NCI-H1436 (cell line): ENCODE data around the gene SPATA13.
"Not testable (repeated sequence)": the region's sequence is repeated elsewhere in the genome, so short reads cannot be mapped to it uniquely, and the experiment has no call there.

Source experiments
- DNase-seq: peaks from one replicate; lab custom pipeline; 2025; lab: John Stamatoyannopoulos, UW

The SPATA13 gene

DNA sequence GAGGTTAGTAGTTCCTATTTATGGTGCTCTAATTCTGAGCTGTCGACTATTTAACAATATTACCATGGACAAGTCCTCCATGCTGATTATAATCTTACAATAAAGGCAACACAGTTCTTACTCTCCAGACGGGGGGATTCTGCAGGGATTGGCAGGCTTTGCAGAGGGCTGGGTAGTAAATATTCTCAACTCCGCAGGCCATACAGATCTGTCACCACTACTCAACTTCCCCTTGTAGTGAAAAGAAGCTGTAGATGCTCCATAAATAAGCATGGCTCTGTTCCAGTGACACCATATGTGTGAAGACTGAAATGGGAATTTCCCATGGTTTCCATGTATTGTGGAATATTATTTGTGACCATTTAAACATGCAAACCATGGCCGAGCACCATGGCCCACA is 158.4 kb downstream of the SPATA13 start:
- DNase-seq, result not testable (repeated sequence)

DNA sequence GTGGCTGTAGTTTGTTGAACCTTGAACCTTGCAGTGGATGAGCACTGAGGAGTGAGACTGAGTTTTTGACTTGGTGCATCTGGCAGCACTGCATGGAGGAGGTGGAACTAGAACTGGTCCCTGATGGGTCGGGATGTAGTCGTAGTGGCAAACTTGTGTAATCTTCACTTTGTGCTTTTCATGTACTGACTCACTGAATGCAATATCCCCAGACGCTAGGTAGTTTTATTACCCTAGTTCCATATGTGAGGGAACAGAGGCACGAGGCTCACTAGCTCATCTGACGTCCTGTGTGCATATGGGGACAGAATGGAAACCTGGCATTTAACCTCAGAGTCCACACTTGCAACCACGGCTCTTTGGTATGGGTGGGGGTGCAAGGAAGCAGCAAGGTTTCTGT is 159.1 kb downstream of the SPATA13 start:
- not testable (repeated sequence) for DNase-seq

DNA sequence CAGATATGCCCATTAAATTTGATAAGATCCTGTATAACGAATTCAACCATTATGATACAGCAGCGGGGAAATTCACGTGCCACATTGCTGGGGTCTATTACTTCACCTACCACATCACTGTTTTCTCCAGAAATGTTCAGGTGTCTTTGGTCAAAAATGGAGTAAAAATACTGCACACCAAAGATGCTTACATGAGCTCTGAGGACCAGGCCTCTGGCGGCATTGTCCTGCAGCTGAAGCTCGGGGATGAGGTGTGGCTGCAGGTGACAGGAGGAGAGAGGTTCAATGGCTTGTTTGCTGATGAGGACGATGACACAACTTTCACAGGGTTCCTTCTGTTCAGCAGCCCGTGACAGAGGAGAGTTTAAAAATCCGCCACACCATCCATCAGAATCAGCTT is 160.9 kb downstream of the SPATA13 start:
- DNase-seq, result not testable (repeated sequence)

DNA sequence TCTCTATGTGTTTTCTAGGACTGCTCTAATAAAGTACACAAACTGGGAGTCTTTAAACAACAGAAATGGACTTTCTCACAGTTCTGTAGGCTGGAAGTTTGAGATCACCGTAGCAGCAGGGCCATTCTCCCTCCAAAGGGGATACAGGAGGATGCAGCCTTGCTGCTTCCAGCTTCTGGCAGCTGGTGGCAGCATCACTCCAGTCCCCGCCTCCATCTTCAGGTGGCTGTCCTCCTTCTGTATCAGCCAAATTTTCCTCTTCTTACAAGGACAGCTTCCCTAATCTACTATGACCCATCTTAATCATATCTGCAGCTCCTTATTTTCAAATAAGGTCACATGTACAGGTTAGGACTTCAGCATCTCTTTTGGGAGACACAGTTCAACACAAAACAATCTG is 161.9 kb downstream of the SPATA13 start:
- DNase-seq, result not testable (repeated sequence)

DNA sequence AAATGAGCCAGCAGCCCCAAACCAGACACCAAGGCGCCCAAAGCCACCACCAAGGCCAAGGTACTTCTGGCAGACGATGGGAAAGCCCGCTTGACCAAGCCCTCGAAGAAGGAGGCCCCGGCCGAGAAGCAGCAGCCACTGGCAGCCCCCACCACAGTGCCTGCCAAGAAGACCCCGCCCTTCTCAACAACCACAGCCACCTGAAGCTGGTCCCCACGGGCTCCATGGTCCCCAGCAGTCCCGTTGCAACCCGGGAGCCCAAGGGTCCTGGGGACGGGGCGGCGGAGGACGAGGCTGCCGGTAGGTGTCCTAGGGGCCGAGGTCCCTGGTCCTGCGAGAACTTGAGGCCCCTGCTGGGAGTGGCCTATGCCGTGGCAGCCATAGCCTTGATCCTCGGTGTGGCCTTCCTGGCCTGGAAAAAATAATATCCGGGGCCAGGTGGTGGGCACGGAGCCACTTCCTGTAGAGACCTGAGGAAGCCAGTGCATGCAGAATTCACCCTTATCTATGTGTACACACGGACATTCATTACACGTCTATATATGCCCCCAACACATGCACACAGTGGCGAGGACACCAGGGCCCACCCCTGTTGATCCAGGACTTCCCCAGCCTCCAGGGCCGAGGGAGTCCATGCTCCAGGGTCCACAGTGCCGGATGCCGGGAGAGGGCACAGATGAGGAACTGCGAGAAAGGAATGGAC is 162.7 kb downstream of the SPATA13 start:
- DNase-seq, result no peak

DNA sequence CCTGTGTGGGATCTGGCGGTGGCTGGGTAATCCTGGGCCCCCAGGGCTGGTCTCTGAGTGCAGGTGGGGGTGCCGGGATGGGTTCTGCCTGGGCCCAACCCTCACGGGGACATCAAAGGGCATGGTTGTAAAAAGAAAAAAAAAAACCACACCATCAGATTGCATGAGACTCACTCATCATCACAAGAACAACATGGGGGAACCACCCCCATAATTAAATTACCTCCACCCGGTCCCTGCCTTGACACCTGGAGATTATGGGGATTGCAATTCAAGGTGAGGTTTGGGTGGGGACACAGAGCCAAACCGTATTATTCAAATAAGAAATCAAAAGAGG is 163.2 kb downstream of the SPATA13 start:
- no peak for DNase-seq

DNA sequence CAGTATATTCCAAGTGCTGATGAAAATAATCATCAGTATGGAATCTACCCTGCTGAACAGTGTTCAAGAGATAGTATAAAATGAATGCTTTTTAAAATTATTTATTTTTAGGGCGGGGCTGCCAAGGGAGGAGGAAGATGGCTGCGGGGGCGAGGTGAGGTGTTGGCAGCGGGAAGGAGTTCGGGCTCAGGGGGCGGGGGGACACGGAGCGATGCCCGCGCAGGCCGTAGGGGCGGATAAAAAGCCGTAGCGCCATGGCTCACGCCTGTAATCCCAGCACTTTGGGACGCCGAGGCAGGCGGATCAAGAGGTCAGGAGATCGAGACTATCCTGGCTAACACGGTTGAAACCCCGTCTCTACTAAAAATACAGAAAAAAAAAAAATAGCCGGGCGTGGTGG is 167.1 kb downstream of the SPATA13 start:
- not testable (repeated sequence) for DNase-seq

DNA sequence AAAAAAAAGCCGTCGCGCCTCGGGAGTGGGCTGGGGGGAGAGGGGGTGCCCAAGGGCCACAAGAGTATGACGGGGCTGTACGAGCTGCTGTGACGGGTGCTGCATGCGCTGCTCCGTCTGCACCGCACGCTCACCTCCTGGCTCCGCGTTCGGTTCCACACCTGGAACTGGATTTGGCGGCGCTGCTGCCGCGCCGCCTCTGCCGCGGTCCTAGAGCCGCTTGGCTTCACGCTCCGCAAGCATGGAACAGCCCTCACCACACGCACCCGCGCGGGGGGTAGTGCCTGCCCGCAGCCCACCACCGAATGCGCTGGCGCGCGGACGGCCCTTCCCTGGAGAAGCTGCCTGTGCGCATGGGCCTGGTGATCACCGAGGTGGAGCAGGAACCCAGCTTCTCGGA is 167.6 kb downstream of the SPATA13 start:
- DNase-seq, result no peak

DNA sequence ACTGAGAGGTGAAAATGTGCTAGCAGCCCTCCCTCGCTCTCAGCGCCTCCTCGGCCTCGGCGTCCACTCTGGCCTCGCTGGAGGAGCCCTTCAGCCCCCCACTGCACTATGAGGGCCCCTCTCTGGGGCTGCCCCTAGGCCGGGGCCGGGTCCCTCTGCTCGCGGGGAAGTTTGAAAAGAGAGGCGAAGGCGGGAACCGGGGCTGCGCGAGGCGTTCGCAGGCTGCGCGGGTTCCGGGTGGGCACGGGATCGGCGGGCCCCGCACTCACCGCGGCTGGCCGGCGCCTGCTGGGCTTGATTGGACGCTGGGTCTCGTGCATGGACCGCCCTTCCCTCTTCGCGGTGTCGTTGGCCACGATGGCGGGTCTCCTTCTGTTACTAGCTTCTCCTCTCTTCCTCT is 178.2 kb downstream of the SPATA13 start:
- DNase-seq, result no peak

DNA sequence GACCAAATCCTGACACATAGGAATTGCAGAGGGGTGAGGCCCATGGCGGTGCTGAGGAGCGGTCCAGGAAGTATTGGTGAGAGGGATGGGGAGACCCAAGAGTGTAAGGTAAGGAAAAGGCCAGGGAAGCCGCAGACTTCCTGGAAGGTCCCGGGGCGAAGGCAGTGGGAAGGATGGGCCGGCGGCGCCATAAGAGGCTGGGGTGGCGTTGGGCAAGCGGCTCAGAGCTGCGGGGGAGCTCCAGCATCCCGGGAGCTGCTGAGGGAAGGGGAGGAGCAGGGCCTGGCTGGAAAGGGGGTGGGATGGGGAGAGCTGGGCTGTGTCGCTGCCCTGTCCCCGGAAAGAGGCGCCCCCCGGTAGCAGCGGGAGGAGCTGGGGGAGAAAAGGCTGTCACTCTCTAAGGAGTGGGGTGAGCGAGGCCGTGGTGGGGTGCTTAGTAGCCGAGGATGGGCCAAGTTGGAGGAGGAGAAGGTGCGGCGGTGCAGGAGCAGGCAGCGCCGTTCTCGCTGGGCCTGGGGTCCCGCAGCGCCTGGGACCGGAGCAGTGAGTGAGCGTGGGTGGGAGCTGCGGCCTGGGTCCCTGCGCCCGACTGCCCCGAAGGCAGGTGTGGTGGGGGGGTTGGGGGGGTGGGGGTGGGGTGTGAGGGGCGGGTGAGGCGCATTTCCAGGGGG is 179.6 kb downstream of the SPATA13 start:
- DNase-seq, result no peak

DNA sequence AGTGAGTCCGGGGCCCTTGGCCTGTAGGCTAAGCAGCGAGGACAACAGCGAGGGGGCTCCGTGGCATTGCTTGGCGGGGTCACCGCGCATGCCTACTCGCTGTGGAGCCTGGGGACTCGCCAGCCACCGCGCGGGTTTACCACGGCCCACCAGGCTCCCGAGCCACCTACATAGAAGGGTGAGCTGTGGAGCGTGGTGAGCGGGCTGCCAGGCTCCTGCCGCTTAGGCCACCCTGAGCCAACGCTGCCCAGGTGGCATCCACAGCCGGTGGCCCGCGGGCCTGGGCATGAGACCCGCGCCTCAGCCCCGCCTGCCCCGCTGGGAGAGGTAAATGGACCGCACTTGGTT is 180.1 kb downstream of the SPATA13 start:
- DNase-seq, result no peak

DNA sequence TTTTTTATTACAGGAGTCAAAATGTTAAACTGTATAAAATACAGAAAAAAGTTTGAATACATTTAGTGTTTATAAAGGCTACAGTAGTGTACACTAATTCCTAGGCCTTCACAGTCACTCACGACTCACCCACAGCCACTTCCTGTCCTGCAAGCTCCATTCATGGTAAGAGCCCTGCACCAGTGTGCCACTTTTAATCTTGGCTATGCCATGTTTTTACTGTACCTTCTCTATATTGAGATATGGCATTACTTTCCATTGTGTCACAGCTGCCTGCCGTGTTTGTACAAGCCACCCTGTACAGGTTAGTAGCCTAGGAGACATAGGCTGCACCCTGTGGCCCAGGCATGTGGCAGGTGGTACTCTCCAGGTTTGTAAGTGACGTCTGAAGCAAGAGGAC is 180.9 kb downstream of the SPATA13 start:
- DNase-seq, result no peak

DNA sequence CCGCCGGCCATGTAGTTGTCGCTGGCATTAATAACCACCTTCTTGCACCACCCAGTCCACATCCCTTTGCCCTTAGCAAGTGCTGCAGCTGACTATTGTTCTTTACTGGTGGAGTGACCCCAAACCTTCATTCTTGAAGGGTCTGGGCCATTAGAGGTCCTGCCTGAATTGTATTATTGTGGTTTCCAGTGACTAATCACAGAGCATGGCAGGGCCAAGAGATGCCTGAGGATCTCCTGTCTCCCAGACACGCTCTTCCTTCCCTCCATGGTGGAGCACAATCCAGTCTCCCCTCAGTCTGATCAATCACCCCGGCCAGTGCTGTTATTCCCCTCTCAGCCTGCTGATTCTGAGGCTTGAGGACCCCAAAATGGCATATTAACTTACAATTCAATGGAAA is 187.9 kb downstream of the SPATA13 start:
- no peak for DNase-seq

DNA sequence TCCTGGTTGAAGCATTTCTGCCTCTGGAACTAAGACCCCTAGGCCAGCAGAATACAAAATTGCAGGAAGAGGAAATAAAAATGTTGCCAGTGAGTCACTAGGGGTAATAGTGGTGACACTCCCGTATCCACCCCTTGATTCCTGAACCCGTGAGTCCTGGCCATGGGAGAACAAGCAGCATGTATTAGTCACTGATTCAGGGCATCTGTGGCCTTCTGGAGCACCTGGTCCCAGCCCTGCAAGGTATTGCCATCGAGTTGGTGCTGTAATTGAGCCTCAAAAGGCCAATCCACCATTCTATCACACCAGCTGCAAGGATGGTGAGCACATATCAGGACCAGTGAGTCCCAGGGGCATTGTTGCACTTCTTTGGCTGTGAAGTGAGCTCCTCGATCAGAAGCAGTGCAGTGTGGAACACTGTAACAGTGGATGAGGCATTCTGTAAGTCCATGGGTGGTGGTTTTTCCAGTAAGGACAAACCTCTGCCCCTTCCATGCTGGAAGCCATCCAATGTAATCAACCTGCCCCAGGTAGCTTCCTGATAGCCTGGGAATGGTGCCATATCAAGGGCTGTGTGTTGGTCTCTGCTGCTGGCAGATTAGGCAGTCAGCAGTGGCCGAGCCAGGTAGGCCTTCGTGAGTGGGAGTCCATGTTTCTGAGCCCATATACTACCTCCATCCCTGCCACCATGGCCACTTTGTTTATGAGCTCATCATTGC is 188.4 kb downstream of the SPATA13 start:
- DNase-seq, result no peak

DNA sequence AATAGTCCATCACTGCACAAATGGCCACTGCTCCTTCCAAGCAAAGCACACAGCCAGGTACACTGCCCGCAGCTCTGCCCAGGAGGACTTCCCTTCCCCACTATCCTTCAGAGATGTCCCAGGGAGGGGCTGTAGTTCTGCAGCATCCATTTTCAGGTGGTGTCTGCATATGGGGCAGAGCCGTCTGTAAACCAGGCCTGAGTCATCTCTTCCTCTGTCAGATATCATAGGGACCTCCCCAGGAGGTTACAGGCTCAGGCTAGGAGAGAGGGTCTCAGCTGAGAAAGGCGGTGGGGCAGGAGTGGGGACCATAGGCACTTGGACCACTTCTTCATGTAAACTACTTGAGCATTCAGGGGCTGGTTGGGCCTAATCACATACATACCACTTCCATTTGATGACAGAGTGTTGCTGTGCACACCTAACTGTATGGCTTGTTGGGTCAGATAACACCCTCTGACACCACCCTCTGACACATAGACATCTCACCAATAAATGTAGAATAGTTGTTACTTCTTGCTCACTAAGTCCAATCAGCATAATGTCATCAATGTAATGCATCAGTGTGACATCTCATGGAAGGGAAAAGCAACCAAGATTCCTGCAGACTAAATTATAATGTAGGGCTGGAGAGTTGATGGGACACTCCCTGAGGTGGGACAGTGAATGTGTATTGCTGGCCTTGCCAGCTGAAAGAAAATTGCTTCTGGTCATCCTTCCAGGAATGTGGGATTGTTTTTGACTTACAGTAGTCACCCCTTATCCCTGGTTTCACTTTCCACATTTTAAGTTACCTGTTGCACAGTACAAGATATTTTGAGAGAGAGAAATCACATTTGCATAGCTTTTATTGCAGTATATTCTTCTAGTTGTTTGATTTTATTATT is 189.5 kb downstream of the SPATA13 start:
- DNase-seq, result not testable (repeated sequence)

DNA sequence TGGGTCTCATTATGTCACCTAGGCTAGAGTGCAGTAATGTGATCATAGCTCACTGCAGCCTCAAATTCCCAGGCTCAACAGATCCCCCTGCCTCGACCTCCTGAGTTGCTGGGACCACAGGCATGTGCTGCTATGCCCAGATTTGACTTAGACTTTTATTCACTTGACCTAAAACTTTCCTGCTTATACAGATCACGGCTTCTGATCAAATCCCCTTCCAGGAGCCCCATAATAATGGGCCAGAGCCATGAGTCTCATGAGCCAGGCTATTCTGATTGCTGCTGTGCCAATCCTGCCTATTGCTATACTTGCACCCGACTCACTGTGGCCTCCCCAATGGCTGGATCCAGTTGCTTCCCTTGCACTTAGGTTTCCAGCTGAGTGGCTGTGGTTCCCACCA is 190.9 kb downstream of the SPATA13 start:
- no peak for DNase-seq

DNA sequence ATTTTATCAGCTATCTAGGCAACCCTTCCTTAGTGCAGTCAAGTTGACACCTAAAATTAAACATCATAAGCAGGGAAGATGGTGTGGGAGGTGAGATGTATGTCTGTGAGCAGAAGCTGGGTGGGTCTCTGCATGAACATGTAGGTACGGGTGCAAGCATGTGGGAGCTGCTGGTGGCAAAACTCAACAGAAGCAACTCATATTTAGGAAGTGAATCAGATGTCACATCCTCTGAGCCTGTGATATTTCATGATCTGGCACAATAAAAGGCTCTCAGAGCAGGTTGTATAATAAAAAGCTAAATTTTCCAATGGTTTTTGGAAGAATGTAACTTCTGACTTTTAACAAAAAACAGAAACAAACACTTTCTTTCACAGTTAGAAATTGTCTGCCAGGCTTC is 193.2 kb downstream of the SPATA13 start:
- DNase-seq, result no peak

DNA sequence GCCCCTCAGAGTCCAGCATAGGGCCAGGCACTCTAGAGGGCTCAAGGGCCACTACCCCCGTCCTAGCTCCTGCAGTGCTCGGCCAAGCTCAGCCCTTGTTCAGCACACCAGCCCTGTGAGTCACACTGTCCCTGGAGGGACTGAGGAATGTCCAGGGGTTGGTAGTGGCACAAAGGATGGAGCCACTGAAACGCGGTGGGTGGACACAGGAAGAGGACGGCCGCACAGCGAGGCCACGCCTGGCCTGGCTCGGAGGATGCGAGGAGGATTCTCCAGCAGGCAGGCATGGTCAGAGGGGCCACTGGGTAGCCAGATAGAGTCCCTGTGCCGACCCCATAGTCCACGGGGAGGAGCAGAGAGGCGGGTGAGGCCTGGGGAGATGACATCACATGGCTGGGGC is 194.6 kb downstream of the SPATA13 start:
- no peak for DNase-seq

DNA sequence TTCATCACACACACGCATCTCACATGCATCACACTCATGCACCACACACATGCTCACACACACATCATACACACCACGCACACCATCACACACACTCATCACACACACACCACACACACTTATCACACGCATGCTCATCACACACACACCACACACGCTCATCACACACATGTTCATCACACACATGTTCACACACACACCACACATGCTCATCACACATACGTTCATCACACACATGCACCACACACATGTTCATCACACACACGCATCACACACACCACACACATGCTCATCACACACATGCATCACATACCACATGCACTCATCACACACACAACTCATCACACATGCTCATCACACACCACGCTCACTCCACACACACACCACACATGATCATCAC is 195.8 kb downstream of the SPATA13 start:
- no peak for DNase-seq
